NB4 (cell line): ENCODE results near the gene FOXL2.

Experiments used
- DNase-seq: peaks from one replicate; pipeline ENCODE4 v3.0.0; 2010; ENCODE audit warnings: low read depth
- H3K4me3 ChIP-seq: one replicate; pipeline ENCODE4 v1.5.1; 2011; ENCODE audit warnings: mild to moderate bottlenecking, low read depth, low read length, moderate library complexity
- MYC ChIP-seq: IDR thresholded peaks from 2 replicates; pipeline ENCODE4 v1.6.1; 2011; ENCODE audit warnings: low read depth, low read length
- POLR2A ChIP-seq: IDR thresholded peaks from 2 replicates; pipeline ENCODE4 v1.6.1; 2011; ENCODE audit warnings: mild to moderate bottlenecking; ENCODE audit not compliant: insufficient read length; ENCODE audit errors: extremely low read depth
- TF ChIP-seq, protein P1 (sequence below): IDR thresholded peaks from 2 replicates; pipeline ENCODE4 v1.6.1; 2011; ENCODE audit warnings: low read depth, low read length
- TF ChIP-seq, protein P2 (sequence below): IDR thresholded peaks from one replicate; pipeline ENCODE4 v1.5.1; 2012; ENCODE audit warnings: low read depth, low read length

FOXL2 gene

DNA sequence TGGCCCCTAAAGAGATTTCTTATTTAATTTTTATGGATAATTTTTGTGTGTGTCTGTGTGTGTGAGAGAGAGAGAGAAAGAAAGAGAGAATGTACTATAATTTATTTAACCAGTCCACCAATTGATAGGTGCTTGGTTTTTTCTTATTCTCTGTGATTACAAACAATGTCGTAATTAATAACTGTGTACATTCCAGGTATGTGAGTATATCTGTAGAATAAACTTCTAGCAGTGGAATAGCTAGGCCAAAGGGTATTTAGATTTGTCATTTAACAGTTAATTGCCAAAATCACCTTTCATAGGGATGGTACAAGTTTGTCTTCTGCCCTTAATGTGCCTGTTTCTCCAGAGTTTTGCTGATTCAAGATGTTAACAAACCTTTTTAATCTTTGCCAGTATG is 35.3 kb downstream of the FOXL2 start:
- no peak overlapping the region for H3K4me3 ChIP-seq
- DNase-seq: no peak
- TF ChIP-seq POLR2A: no peak
- TF ChIP-seq MYC: no peak
- TF ChIP-seq, protein P1, sequence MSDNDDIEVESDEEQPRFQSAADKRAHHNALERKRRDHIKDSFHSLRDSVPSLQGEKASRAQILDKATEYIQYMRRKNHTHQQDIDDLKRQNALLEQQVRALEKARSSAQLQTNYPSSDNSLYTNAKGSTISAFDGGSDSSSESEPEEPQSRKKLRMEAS: no peak
- TF ChIP-seq, protein P2, sequence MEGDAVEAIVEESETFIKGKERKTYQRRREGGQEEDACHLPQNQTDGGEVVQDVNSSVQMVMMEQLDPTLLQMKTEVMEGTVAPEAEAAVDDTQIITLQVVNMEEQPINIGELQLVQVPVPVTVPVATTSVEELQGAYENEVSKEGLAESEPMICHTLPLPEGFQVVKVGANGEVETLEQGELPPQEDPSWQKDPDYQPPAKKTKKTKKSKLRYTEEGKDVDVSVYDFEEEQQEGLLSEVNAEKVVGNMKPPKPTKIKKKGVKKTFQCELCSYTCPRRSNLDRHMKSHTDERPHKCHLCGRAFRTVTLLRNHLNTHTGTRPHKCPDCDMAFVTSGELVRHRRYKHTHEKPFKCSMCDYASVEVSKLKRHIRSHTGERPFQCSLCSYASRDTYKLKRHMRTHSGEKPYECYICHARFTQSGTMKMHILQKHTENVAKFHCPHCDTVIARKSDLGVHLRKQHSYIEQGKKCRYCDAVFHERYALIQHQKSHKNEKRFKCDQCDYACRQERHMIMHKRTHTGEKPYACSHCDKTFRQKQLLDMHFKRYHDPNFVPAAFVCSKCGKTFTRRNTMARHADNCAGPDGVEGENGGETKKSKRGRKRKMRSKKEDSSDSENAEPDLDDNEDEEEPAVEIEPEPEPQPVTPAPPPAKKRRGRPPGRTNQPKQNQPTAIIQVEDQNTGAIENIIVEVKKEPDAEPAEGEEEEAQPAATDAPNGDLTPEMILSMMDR: no peak

DNA sequence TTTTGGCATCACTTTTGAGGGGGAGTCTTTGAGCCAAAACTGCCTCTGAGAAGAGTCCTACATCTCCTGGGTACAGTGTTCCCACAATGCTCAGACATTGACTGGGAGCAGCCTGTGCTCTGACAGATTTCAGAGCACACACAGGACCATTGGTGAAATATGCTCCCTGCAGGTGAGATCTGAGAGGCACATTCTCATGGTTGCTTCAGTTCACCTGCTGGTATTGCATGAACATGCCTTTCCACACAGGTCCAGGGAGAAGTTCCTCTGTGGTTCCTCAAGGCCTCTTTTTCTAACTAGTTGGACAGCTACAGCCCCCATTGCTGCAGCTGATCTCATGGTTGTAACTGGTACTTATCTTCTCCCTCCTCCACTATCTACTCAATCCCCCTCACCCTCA is 37.0 kb downstream of the FOXL2 start:
- DNase-seq: no peak
- no peak overlapping the region for H3K4me3 ChIP-seq
- TF ChIP-seq MYC (no peak), POLR2A (no peak)
- TF ChIP-seq, protein P1: no peak
- TF ChIP-seq, protein P2: no peak

DNA sequence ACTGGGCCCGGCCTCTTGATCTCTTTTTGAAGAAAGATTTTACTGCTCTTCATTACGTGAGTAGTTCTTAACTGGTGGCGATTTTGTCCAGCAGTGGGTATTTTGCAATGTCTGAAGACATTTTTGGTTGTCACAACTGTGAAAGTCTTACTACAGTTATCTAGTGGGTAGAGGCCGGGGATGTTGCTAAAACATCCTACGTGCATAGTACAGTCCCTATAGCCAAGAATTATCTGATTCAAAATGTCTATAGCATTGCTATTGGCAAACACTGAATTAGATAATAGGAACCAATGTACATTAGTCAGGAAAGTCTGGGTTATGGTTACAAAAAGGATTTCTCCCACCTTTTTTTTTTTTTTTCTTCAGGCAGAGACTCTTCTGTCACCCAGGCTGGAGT is 38.1 kb downstream of the FOXL2 start:
- no peak for TF ChIP-seq MYC
- TF ChIP-seq POLR2A: no peak
- TF ChIP-seq, protein P2: no peak
- TF ChIP-seq, protein P1: no peak
- H3K4me3 ChIP-seq: no peak overlapping the region
- peak; percentile 41 for DNase-seq

DNA sequence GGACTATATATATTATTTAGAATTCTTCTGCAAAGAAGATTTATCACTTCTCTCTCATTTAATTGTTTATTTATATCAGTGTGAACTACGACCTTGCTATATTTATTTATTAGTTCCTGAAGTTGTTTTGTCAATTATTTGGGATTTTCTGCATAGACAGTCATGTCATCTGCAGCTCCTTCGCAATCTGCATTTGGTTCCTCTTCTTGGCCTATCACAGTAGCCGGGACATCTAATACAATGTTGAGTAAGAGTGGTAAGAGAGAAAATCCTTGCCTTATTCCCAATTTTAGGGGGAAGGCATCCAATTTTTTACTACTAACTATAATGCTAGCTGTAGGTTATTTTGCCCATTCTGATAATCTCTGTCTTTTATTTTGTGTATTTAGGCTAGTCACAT is 39.4 kb downstream of the FOXL2 start:
- no peak overlapping the region for H3K4me3 ChIP-seq
- peak; percentile 43 for DNase-seq
- TF ChIP-seq MYC: no peak
- TF ChIP-seq POLR2A: no peak
- TF ChIP-seq, protein P2: no peak
- TF ChIP-seq, protein P1: no peak

DNA sequence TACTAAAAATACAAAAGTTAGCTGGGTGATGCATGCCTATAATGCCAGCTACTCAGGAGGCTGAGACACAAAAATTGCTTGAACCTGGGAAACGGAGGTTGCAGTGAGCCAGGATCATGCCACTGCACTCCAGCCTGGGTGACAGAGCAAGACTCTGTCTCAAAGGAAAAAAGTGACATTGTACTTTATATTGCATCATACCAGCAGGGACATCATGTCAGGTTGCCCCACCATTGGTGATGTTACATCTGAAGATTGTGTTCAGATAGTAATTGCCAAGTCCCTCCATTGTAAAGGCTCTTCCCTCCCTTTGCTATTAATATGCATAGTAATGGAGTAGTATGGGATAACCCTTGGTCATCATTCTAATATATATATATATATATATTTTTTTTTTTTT is 44.8 kb downstream of the FOXL2 start:
- peak; percentile 25 for DNase-seq
- TF ChIP-seq, protein P1: no peak
- TF ChIP-seq, protein P2: no peak
- TF ChIP-seq MYC (no peak), POLR2A (no peak)
- no peak overlapping the region for H3K4me3 ChIP-seq

DNA sequence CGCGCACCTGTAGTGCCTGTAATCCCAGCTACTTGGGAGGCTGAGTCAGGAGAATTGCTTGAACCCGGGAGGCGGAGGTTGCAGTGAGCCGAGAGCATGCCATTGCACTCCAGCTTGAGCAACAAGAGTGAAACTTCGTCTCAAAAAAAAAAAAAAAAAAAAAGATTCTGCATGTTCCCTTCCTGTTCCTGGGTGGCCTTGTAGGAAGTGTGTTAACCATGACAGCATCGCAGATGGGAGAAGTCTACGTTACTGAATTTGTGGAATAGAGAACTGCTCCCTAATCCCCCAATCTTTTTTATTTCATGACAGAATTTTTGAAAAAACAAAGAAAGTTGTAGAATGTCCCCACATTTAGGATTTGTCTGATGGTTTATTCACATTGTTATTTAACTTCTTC is 45.4 kb downstream of the FOXL2 start:
- TF ChIP-seq POLR2A: no peak
- TF ChIP-seq MYC: no peak
- TF ChIP-seq, protein P2: no peak
- TF ChIP-seq, protein P1: no peak

More for the DNA sequence above, 45.4 kb downstream of the FOXL2 start:
- no peak overlapping the region for H3K4me3 ChIP-seq
- no peak for DNase-seq
